IMR-90 (cell line): ENCODE data around the gene DDX39A. TPM values are rescaled to one million over a fixed set of nuclear protein-coding genes. Genes with fewer than 3 reads are reported as not detected.

Source experiments
- ATAC-seq: fragments of 200-7000 bp; cut with Tn5 transposase; 2 replicates; pipeline ENCODE4 v1.9.1; 2020; ENCODE audit warnings: low read depth, mild to moderate bottlenecking, moderate library complexity
- BruUV-seq: library from RNA; stranded (reverse); fragments of 400-500 nt; replicated peaks from 2 replicates; lab custom pipeline; 2021; lab: Mats Ljungman, UMichigan
- CTCF ChIA-PET: fragments of 300-600 bp; formaldehyde crosslinking; extraction: SDS; loops from one replicate; lab custom pipeline; 2021; ENCODE audit warnings: antibody characterized with exemption; lab: Yijun Ruan, JAX
- POLR2A ChIA-PET: fragments of 300-600 bp; sonication (Branson Sonifier 250); formaldehyde crosslinking; loops from one replicate; lab custom pipeline; 2022; ENCODE audit warnings: antibody characterized with exemption; ENCODE audit not compliant: unreplicated experiment; lab: Charles Lee
- DNase-seq: peaks from one replicate; pipeline ENCODE4 v3.0.0; 2013
- H2AFZ ChIP-seq: replicated peaks from 2 replicates; pipeline ENCODE3; 2013; ENCODE audit warnings: low read length, mild to moderate bottlenecking; ENCODE audit not compliant: poor library complexity
- H2AK5ac ChIP-seq: 2 replicates; pipeline ENCODE4 v1.6.1; 2013; ENCODE audit warnings: low read depth, low read length, inconsistent platforms
- H2AK9ac ChIP-seq: replicated peaks from 2 replicates; pipeline ENCODE3; 2013; ENCODE audit warnings: mild to moderate bottlenecking, low read depth, low read length, moderate library complexity; ENCODE audit not compliant: poor library complexity
- H2BK120ac ChIP-seq: 2 replicates; pipeline ENCODE4 v1.6.1; 2013; ENCODE audit warnings: low read depth, low read length, inconsistent platforms
- H2BK15ac ChIP-seq: 3 replicates; pipeline ENCODE4 v1.6.1; 2013; ENCODE audit warnings: low read depth, low read length, inconsistent platforms
- H2BK20ac ChIP-seq: 2 replicates; pipeline ENCODE4 v1.6.1; 2013; ENCODE audit warnings: low read depth, mild to moderate bottlenecking, inconsistent platforms, low read length, moderate library complexity
- H2BK5ac ChIP-seq: 2 replicates; pipeline ENCODE4 v1.6.1; 2013; ENCODE audit warnings: mild to moderate bottlenecking, low read depth, low read length, inconsistent platforms; ENCODE audit not compliant: poor library complexity, severe bottlenecking
- H3K14ac ChIP-seq: replicated peaks from 2 replicates; pipeline ENCODE4 v1.6.1; 2013; ENCODE audit warnings: low read depth, low read length, inconsistent platforms
- H3K18ac ChIP-seq: 2 replicates; pipeline ENCODE4 v1.6.1; 2013; ENCODE audit warnings: low read depth, low read length, control low read depth
- H3K23ac ChIP-seq: 2 replicates; pipeline ENCODE4 v1.6.1; 2013; ENCODE audit warnings: low read depth, low read length, inconsistent platforms
- H3K27ac ChIP-seq: 2 replicates; pipeline ENCODE4 v1.5.1; 2013; ENCODE audit warnings: mild to moderate bottlenecking, control low read depth, low read length; ENCODE audit not compliant: insufficient read depth
- H3K27me3 ChIP-seq: 2 replicates; pipeline ENCODE4 v1.6.1; 2013; ENCODE audit warnings: low read length; ENCODE audit not compliant: control insufficient read depth, insufficient read depth
- H3K36me3 ChIP-seq: 2 replicates; pipeline ENCODE4 v1.6.1; 2013; ENCODE audit warnings: low read length, mixed read lengths; ENCODE audit not compliant: control insufficient read depth, insufficient read depth
- H3K4ac ChIP-seq: 2 replicates; pipeline ENCODE4 v1.6.1; 2013; ENCODE audit warnings: low read depth, low read length, inconsistent platforms
- H3K4me1 ChIP-seq: 2 replicates; pipeline ENCODE4 v1.6.1; 2013; ENCODE audit warnings: low read length, mixed read lengths; ENCODE audit not compliant: control insufficient read depth, insufficient read depth
- H3K4me2 ChIP-seq: 2 replicates; pipeline ENCODE4 v1.6.1; 2013; ENCODE audit warnings: low read depth, mild to moderate bottlenecking, control low read depth, low read length, moderate library complexity
- H3K4me3 ChIP-seq: 2 replicates; pipeline ENCODE4 v1.5.1; 2013; ENCODE audit warnings: low read depth, mild to moderate bottlenecking, control low read depth, low read length, moderate library complexity; ENCODE audit not compliant: insufficient read depth
- H3K56ac ChIP-seq: 2 replicates; pipeline ENCODE4 v1.6.1; 2013; ENCODE audit warnings: low read length, inconsistent platforms; ENCODE audit not compliant: insufficient read depth; ENCODE audit errors: extremely low read depth
- H3K79me1 ChIP-seq, 2 experiments: 2 replicates each; pipeline ENCODE4 v1.6.1; 2013; ENCODE audit warnings: low read length in 2 of 2, inconsistent platforms in 1 of 2, low read depth in 1 of 2
- H3K9ac ChIP-seq: 2 replicates; pipeline ENCODE4 v1.6.1; 2013; ENCODE audit warnings: low read depth, low read length, control low read depth
- H3K9me1 ChIP-seq: 2 replicates; pipeline ENCODE4 v1.6.1; 2013; ENCODE audit warnings: low read length, inconsistent platforms; ENCODE audit not compliant: insufficient read depth
- H3K9me3 ChIP-seq: 2 replicates; pipeline ENCODE4 v1.6.1; 2013; ENCODE audit warnings: low read length; ENCODE audit not compliant: control insufficient read depth, insufficient read depth
- H4K20me1 ChIP-seq: 2 replicates; pipeline ENCODE4 v1.6.1; 2013; ENCODE audit warnings: low read length, inconsistent platforms; ENCODE audit not compliant: insufficient read depth
- H4K5ac ChIP-seq: 2 replicates; pipeline ENCODE4 v1.6.1; 2013; ENCODE audit warnings: mild to moderate bottlenecking, low read depth, low read length, control low read depth
- H4K8ac ChIP-seq, 2 experiments: 2 replicates each; pipeline ENCODE4 v1.6.1; 2013; ENCODE audit warnings: low read depth in 2 of 2, low read length in 2 of 2, control low read depth in 1 of 2, inconsistent platforms in 1 of 2
- H4K91ac ChIP-seq: 2 replicates; pipeline ENCODE4 v1.6.1; 2013; ENCODE audit warnings: low read depth, low read length, inconsistent platforms; ENCODE audit not compliant: insufficient read depth
- CEBPB ChIP-seq: IDR thresholded peaks from 2 replicates; pipeline ENCODE4 v1.6.1; 2012; ENCODE audit warnings: low read depth, low read length, improper control_type of control experiment
- CHD1 ChIP-seq: IDR thresholded peaks from 2 replicates; pipeline ENCODE4 v1.6.1; 2012; ENCODE audit warnings: low read depth, low read length, improper control_type of control experiment
- MAZ ChIP-seq: IDR thresholded peaks from 2 replicates; pipeline ENCODE4 v1.6.1; 2012; ENCODE audit warnings: low read depth, mild to moderate bottlenecking, low read length, improper control_type of control experiment, moderate library complexity, borderline replicate concordance
- MXI1 ChIP-seq: IDR thresholded peaks from 2 replicates; pipeline ENCODE4 v1.6.1; 2012; ENCODE audit warnings: low read depth, mild to moderate bottlenecking, low read length, moderate library complexity, borderline replicate concordance
- NFE2L2 ChIP-seq: fragments of 150-350 bp; IDR thresholded peaks from 2 replicates; pipeline ENCODE4 v1.6.1; 2016; ENCODE audit warnings: low read depth, mild to moderate bottlenecking, low read length
- POLR2A ChIP-seq: IDR thresholded peaks from 2 replicates; pipeline ENCODE4 v1.6.1; 2012; ENCODE audit warnings: mild to moderate bottlenecking, low read depth, low read length
- RAD21 ChIP-seq: IDR thresholded peaks from 2 replicates; pipeline ENCODE4 v1.6.1; 2012; ENCODE audit warnings: low read length, improper control_type of control experiment
- RCOR1 ChIP-seq: IDR thresholded peaks from 2 replicates; pipeline ENCODE4 v1.6.1; 2012; ENCODE audit warnings: mild to moderate bottlenecking, low read length, improper control_type of control experiment; ENCODE audit not compliant: insufficient replicate concordance
- RFX5 ChIP-seq: IDR thresholded peaks from 2 replicates; pipeline ENCODE4 v1.8.0; 2012; ENCODE audit warnings: low read depth, mild to moderate bottlenecking, low read length, moderate library complexity
- WGBS, 2 experiments: methylation state at CpG; one replicate each; pipeline versions ENCODE4 v1.1.5 to v1.1.7; 2013; ENCODE audit warnings: missing lambda C conversion rate in 2 of 2; ENCODE audit not compliant: insufficient read length in 1 of 2; ENCODE audit errors: extremely low coverage in 2 of 2; 5-methylcytosine and 5-hydroxymethylcytosine counted together
- dilution Hi-C: fragments of 300-500 bp; cut with HindIII; formaldehyde crosslinking; loops from one replicate; pipeline ENCODE4 v1.14.3; 2018; ENCODE audit warnings: low sequenced_read_pairs; ENCODE audit not compliant: unreplicated experiment
- in situ Hi-C: fragments of 300-500 bp; cut with MboI; formaldehyde crosslinking; loops from 3 replicates; pipeline ENCODE4 v1.14.3; 2019; ENCODE audit warnings: low sequenced_read_pairs, inconsistent platforms, mixed read lengths
- intact Hi-C: fragments of 100-400 bp; cut with micrococcal nuclease; formaldehyde crosslinking; loops from 2 replicates; pipeline ENCODE4 v1.10.0; 2022
- polyA plus RNA-seq, 3 experiments: library from polyadenylated mRNA; depleted of rRNA; stranded (reverse); fragments of >200 nt; gene quantifications; 2 replicates each; pipeline ENCODE4 v1.2.3, GENCODE V29; 2012; ENCODE audit warnings: low replicate concordance in 1 of 3
- total RNA-seq: library from RNA; depleted of rRNA; stranded (reverse); fragments of >200 nt; gene quantifications from 2 replicates; pipeline ENCODE4 v1.2.3, GENCODE V29; 2012
- TF ChIP-seq, protein P1 (sequence below): fragments of 150-350 bp; IDR thresholded peaks from 2 replicates; pipeline ENCODE4 v1.6.1; 2017; ENCODE audit warnings: mild to moderate bottlenecking, antibody characterized with exemption, low read length, low read depth
- TF ChIP-seq, protein P2 (sequence below): conservative IDR thresholded peaks from 2 replicates; pipeline ENCODE4 v1.5.1; 2012; ENCODE audit warnings: mild to moderate bottlenecking, low read depth, low read length, improper control_type of control experiment
- TF ChIP-seq, protein P3 (sequence below): fragments of 150-350 bp; IDR thresholded peaks from 2 replicates; pipeline ENCODE4 v1.6.1; 2016; ENCODE audit warnings: low read depth, mild to moderate bottlenecking, low read length, moderate library complexity, borderline replicate concordance

DDX39A gene
- total and polyA plus RNA-seq, 2 of the 4 experiments (the other 2 are of a cell fraction), result 82.5 to 83.0 TPM

DNA sequence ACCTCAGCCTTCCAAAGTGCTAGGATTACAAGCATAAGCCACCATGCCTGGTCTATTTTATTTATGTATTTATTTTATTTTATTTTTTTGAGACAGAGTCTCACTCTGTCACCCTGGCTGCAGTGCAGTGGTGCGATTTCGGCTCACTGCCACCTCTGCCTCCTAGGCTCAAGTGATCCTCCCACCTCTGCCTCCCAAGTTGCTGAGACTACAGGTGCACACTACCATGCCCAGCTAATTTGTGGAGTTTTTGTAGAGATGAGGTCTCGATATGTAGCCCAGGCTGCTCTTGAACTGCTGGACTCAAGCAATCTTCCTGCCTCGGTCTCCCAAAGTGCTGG lies 48.2 kb downstream of the DDX39A start:
- H3K27me3 ChIP-seq, result no peaks in the 10 kb centered on the region
- no peak overlapping the region for H2AK5ac ChIP-seq
- H3K23ac ChIP-seq, result no peak overlapping the region
- dilution Hi-C loops (no loop called here), in situ Hi-C loops (no loop called here), intact Hi-C loops (no loop called here)
- POLR2A ChIA-PET, result no interaction called here
- ATAC-seq, result no peak
- TF ChIP-seq MAZ (no peak), CEBPB (no peak), CHD1 (no peak), RCOR1 (no peak), MXI1 (no peak), RFX5 (no peak), POLR2A (no peak), NFE2L2 (no peak), RAD21 (no peak)
- TF ChIP-seq, protein P1, sequence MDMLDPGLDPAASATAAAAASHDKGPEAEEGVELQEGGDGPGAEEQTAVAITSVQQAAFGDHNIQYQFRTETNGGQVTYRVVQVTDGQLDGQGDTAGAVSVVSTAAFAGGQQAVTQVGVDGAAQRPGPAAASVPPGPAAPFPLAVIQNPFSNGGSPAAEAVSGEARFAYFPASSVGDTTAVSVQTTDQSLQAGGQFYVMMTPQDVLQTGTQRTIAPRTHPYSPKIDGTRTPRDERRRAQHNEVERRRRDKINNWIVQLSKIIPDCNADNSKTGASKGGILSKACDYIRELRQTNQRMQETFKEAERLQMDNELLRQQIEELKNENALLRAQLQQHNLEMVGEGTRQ, result no peak
- TF ChIP-seq, protein P2, sequence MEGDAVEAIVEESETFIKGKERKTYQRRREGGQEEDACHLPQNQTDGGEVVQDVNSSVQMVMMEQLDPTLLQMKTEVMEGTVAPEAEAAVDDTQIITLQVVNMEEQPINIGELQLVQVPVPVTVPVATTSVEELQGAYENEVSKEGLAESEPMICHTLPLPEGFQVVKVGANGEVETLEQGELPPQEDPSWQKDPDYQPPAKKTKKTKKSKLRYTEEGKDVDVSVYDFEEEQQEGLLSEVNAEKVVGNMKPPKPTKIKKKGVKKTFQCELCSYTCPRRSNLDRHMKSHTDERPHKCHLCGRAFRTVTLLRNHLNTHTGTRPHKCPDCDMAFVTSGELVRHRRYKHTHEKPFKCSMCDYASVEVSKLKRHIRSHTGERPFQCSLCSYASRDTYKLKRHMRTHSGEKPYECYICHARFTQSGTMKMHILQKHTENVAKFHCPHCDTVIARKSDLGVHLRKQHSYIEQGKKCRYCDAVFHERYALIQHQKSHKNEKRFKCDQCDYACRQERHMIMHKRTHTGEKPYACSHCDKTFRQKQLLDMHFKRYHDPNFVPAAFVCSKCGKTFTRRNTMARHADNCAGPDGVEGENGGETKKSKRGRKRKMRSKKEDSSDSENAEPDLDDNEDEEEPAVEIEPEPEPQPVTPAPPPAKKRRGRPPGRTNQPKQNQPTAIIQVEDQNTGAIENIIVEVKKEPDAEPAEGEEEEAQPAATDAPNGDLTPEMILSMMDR, result no peak
- TF ChIP-seq, protein P3, sequence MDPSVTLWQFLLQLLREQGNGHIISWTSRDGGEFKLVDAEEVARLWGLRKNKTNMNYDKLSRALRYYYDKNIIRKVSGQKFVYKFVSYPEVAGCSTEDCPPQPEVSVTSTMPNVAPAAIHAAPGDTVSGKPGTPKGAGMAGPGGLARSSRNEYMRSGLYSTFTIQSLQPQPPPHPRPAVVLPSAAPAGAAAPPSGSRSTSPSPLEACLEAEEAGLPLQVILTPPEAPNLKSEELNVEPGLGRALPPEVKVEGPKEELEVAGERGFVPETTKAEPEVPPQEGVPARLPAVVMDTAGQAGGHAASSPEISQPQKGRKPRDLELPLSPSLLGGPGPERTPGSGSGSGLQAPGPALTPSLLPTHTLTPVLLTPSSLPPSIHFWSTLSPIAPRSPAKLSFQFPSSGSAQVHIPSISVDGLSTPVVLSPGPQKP, result no peak
- H3K9me3 ChIP-seq, result no peaks in the 10 kb centered on the region
- no TSS peak for BruUV-seq
- no peaks in the 10 kb centered on the region for H3K9me1 ChIP-seq
- no peaks in the 10 kb centered on the region for H3K36me3 ChIP-seq
- H2BK5ac ChIP-seq, result no peak overlapping the region
- DNase-seq, result no peak
- H4K20me1 ChIP-seq, result no peaks in the 10 kb centered on the region
- H3K4me3 ChIP-seq, result no peak overlapping the region
- no peak overlapping the region for H3K56ac ChIP-seq
- H4K8ac ChIP-seq, result no peak overlapping the region
- no peak overlapping the region for H2BK20ac ChIP-seq
- H3K18ac ChIP-seq, result no peak overlapping the region
- H4K91ac ChIP-seq, result no peak overlapping the region
- no peak overlapping the region for H4K5ac ChIP-seq
- no peak overlapping the region for H3K14ac ChIP-seq
- H3K79me1 ChIP-seq, result no peaks in the 10 kb centered on the region
- no peak overlapping the region for H3K4ac ChIP-seq
- peaks cover 10% of the 10 kb centered on the region for H3K4me1 ChIP-seq
- WGBS, 2 experiments, result no CpG with 5 or more reads among the region's 4 CpGs
- no peak overlapping the region for H2AK9ac ChIP-seq
- no peak overlapping the region for H2AFZ ChIP-seq
- H2BK120ac ChIP-seq, result no peak overlapping the region
- CTCF ChIA-PET, result no interaction called here
- H3K9ac ChIP-seq, result no peak overlapping the region
- H2BK15ac ChIP-seq, result no peak overlapping the region
- H3K27ac ChIP-seq, result no peak overlapping the region
- no peak overlapping the region for H3K4me2 ChIP-seq
